Heart left ventricle (tissue), 11 donors: ENCODE data around the gene MAGEA12. TPM values are rescaled to one million over a fixed set of nuclear protein-coding genes. Genes with fewer than 3 reads are reported as not detected.

Experiments
- polyA plus RNA-seq, 2 donors: library from polyadenylated mRNA; stranded (reverse); fragments of 200-250 nt; gene quantifications; one replicate each; pipeline ENCODE4 v1.2.3, GENCODE V29; 2013
- total RNA-seq, 9 donors: library from RNA; depleted of rRNA in 2 of 9; stranded (reverse); fragments of >200 nt in 2 of 9; fragmentation: NEBNext Ultra II Directional in 3 of 9; extraction: Animal tissue kit (Norgen Biotek cat#: 25700) in 3 of 9; gene quantifications; one replicate each; pipeline versions ENCODE4 v1.1.0 to v1.2.4, GENCODE V29; 2016 to 2023
- donor health status: ischemic (EF 13 %, LVEDD 7.1; RV severe dilation, severe dysfunction).
- donor health status: healthy with polysubstance abuse.
- donor health status: DM: no; HTN: yes; CAD: no.
- donor health status: DM: no; HTN: no; CAD: no.
- donor health status: ischemic (EF 25% LVEDD 5.7; RV mildly dilated, moderate dysfunction).
- donor health status: healthy.
- donor health status: DM: yes; HTN: yes; CAD: no.
- donor health status: PGD.
- donor health status: nonischemic (EF 23%, LVEDD 6.1; RV moderate dilation, normal function).

Gene MAGEA12
- total and polyA plus RNA-seq, 11 donors, result not detected

Other genes starting within 250 kb of the MAGEA12 start
- under 1 TPM in 2 of 9 donors, not detected in 7; 0.02 to 0.04 TPM for gene GABRQ, start 95.9 kb upstream of the MAGEA12 start, total RNA-seq
- not detected for gene GABRQ, start 95.9 kb upstream of the MAGEA12 start, polyA plus RNA-seq
- not detected for gene MAGEA3, start 35.0 kb upstream of the MAGEA12 start, total RNA-seq
- not detected for gene MAGEA3, start 35.0 kb upstream of the MAGEA12 start, polyA plus RNA-seq
- not detected for gene CSAG2, start 24.5 kb upstream of the MAGEA12 start, total RNA-seq
- not detected for gene CSAG2, start 24.5 kb upstream of the MAGEA12 start, polyA plus RNA-seq
- not detected for gene MAGEA2B, start 19.1 kb upstream of the MAGEA12 start, total RNA-seq
- not detected for gene MAGEA2B, start 19.1 kb upstream of the MAGEA12 start, polyA plus RNA-seq
- not detected for gene CSAG1, start within 50 bp of the MAGEA12 start, total RNA-seq
- not detected for gene CSAG1, start within 50 bp of the MAGEA12 start, polyA plus RNA-seq
- gene MAGEA2, start 20.1 kb downstream of the MAGEA12 start, total RNA-seq, result not detected
- gene MAGEA2, start 20.1 kb downstream of the MAGEA12 start, polyA plus RNA-seq, result not detected
- not detected for gene CSAG3, start 25.5 kb downstream of the MAGEA12 start, total RNA-seq
- gene CSAG3, start 25.5 kb downstream of the MAGEA12 start, polyA plus RNA-seq, result not detected
- not detected for gene MAGEA6, start 35.9 kb downstream of the MAGEA12 start, total RNA-seq
- gene MAGEA6, start 35.9 kb downstream of the MAGEA12 start, polyA plus RNA-seq, result not detected
- gene CETN2, start 97.0 kb downstream of the MAGEA12 start, total RNA-seq, result 10 to 100 TPM; 18.8 to 32.8 (median 24.7) TPM
- gene CETN2, start 97.0 kb downstream of the MAGEA12 start, polyA plus RNA-seq, result 10 to 100 TPM; 27.7 to 37.0 TPM
- gene NSDHL, start 97.3 kb downstream of the MAGEA12 start, total RNA-seq, result 10 to 100 TPM; 11.5 to 27.0 (median 18.0) TPM
- 10 to 100 TPM; 10.8 to 44.6 TPM for gene NSDHL, start 97.3 kb downstream of the MAGEA12 start, polyA plus RNA-seq
- gene ZNF185, start 164.3 kb downstream of the MAGEA12 start, total RNA-seq, result 1 to 10 TPM in 7 of 9 donors, under 1 TPM in 2; 0.67 to 7.4 (median 1.9) TPM
- under 1 TPM; 0.42 to 0.78 TPM for gene ZNF185, start 164.3 kb downstream of the MAGEA12 start, polyA plus RNA-seq